SK-N-DZ (cell line): ENCODE measurements around the gene KIZ.

Experiments
- DNase-seq: peaks from one replicate; pipeline ENCODE4 v3.0.0-alpha.2; 2015; ENCODE audit warnings: low spot score

KIZ gene

GRCh38 chr20:21259346-21259745, 133.5 kb downstream of the KIZ start:
- no peak for DNase-seq

DNA sequence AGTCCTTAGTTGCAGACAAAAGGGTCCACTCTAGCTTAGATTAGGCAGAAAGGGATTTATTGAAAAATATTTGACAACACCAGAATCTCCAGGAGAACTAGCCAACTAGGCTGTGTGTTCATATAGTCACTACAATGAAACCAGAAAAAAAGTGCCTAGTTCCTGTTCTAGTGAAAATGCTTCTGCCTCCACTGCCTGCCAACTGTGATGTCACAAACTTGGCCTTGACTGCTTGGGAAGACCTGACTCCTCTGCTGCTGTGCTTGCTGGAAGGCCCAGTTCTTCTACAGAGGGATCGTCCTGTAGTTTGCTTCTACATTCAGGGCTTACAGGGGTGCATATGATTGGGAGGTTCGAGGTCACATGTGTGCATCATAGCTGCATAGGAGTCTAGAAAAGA, 136.9 kb downstream of the KIZ start:
- no peak for DNase-seq

- DNase-seq, result peak; percentile 21
Measured at GRCh38 chr20:21265261-21266190, 139.6 kb downstream of the KIZ start.

- no peak for DNase-seq
Measured at GRCh38 chr20:21266191-21266536, 140.3 kb downstream of the KIZ start.

- DNase-seq, result no peak
Measured at GRCh38 chr20:21269772-21270171, 143.9 kb downstream of the KIZ start.

- no peak for DNase-seq
Measured at GRCh38 chr20:21270806-21271205, 144.9 kb downstream of the KIZ start.

GRCh38 chr20:21272279-21272678, 146.4 kb downstream of the KIZ start:
- DNase-seq, result no peak

DNA sequence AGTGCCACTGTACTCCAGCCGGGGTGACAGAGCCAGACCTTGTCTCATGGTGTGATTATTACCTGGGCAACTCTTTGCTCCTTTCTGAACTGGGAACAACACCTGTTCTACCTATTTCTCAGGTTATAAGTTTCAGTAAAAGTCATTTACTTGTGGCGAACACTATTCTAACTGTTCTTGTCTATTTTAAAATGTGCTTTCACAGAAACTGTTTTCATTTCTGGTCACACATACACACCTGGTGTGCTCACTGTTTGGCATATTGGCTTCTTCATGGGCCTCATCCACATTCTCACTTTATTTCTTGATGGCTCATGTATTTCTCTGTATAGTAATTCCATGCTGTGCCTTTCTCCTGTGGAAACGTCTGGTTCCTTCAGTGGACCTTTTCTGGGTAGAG, 146.8 kb downstream of the KIZ start:
- DNase-seq, result no peak

DNA sequence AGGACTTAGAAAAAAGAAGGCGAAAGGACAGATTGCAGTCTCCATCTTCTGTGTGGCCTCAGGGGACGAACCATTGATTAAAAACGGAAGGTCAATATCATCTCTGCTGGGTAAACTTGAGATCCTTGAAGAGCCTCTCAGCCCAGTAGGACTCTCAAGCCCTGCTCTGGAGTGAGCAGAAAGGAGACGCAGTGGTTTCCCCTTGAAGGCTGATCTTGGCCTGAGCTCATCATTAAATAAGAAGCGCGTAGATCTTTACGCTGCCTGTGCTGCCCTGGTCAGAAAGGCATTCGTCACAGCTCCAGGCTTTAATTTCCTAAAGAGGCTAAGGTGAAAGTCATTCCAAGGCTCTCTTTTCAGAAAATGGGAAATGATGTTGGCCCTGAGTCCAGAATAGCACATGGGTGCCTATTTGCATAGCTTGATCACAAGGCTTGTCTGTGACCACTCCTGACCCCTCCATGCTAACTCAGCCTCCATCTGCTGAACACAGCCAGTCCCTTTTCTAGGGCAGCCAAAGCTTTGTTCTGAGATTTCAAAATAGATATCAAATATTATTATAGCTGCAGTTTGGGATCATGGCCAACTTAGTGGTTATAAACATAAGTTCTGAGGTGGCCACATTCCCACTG, 148.0 kb downstream of the KIZ start:
- DNase-seq, result no peak

DNA sequence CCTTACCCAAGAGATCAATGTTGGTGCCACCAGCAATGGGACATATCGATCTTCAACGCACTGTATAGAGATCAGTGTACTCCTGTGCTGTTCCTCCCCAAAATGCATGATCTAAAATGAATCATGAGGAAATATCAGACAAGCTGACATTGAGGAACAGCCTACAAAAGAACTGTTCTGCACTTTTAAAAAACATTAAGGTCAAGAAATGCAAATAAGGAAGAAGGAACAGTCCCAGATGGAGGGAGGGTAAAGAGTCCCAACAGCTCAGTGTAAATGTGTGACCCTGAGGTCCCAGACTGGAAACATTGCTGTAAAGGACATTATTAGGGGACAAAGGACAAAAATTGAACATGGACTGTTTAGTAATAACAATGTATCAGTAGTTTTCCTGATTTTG, 152.9 kb downstream of the KIZ start:
- DNase-seq, result no peak

DNA sequence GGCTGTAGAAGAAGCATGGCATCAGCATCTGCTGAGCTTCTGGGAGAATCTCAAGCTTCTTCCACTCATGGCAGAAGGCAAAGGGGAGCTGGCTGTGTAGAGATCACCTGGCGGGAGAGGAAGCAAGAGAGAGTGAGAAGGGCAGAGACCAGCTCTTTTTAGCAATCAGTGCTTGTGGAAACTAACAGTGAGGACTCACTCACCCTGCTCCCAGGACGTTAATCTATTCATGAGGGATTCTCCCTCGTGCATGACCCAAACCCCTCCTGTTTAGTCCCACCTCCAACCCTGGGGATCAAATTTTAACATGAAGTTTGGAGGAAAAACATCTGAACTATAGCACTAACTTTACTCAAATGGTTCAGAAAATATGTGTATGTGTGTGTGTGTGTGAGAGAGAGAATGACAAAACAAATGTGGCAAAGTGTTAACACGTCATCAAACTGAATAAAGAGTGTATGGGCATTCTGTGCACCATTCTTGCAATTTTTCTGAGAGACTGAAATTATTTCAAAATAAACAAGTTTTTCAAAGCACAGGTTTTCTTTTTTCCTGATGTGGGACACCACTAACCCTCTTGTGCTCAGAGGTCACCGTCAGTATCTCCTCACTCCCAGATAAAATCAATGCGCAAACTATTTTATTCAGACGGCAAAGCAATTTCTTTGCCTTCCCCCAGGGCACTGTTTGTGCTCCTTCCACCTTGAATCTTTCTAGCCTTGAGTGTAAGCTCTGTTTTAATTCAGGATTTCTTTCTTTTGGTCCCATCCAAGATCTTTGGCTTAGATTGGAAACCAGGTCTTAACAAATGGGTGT, 154.0 kb downstream of the KIZ start:
- no peak for DNase-seq

DNA sequence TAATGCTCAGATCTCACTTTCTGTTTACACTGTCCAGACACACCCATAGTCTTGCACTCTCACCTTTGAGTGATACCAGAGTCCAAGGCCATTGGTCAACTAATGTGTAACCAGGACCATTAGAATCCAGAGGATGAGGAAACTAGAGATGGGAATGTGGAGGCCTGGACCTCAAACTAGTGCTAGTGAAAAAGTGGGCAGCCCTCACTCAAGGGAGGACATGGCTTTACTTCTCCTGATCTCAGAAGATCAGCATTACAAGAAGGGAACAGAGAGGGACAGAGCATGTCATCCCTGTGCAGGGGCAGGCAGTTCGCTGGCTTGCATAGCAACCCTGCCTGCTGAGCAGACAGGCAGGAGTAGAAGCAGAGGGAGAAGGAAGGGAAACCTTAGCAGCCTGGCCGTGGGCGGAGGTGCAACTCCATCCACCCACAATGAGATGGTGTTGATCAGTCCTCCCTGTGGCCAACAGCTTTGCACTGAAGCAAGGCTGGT, 154.7 kb downstream of the KIZ start:
- DNase-seq, result no peak

DNA sequence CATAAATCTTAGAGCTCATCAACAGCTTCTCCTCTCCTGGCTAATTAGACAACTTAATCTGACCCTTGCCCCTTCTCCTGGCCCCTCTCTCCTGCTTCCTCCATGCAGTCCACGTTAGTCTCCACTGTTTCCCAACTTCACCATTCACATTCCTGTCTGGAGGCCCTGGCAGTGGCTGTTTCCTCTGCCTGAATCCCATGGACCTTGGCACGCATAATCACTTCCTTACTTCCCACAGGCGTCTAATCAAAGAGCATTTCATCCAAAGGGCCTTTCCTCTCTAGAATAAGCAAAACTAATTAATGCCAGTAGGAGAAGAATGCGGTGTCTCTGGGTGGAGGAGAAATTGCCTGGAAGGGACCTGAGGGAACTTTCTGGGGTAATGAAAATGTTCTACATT, 160.9 kb downstream of the KIZ start:
- no peak for DNase-seq

GRCh38 chr20:21288587-21289370, 162.9 kb downstream of the KIZ start:
- peak; percentile 57 for DNase-seq

- no peak for DNase-seq
Measured at GRCh38 chr20:21289651-21290050, 163.8 kb downstream of the KIZ start.

- DNase-seq, result no peak
Measured at GRCh38 chr20:21291026-21291425, 165.1 kb downstream of the KIZ start.

DNA sequence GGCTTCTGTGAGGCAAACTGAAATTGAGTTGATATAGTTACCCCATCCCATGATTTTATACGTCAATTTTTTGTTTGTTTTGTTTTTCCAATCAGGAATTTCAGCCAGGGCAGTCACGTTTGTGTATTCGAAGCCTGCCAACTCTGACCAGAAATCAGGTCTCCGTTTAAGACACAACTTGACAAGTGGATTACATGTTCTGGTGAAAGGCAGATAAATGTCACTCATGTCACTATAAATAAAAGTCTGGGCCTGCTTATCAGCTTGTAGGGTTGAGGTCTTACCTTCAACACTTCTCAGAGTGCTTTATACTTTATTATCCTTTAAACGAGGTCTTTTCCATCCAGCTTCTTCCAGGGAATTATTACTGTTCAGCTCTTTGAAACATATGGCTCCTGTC, 168.9 kb downstream of the KIZ start:
- no peak for DNase-seq
